ENCODE results near the gene DYRK3. TPM values are rescaled to one million over a fixed set of nuclear protein-coding genes. Genes with fewer than 3 reads are reported as not detected.
A peak's percentile ranks its signal among the peaks of the same experiment; 100 is the strongest.

The DYRK3 gene
- total and polyA plus RNA-seq, 9 of the 15 experiments (the other 6 are each of a cell fraction or from before 2014, with no cell fraction given): 4.5 to 33.7 (median 25.7) TPM

- TF ChIP-seq CHD1 (IDR thresholded peaks at IDR 0.05; ENCODE audit: low read length): no peak
- no peak for TF ChIP-seq SLC30A9 (CRISPR knock-in tag; IDR thresholded peaks at IDR 0.05)
- no peak for TF ChIP-seq THRA (IDR thresholded peaks at IDR 0.05)
- no peak for TF ChIP-seq HMGN3 (IDR thresholded peaks at IDR 0.05; ENCODE audit: borderline replicate concordance, extremely low read depth, insufficient read length, low read depth, low read length)
- peak; percentile 43 for TF ChIP-seq CXXC5 (CRISPR knock-in tag; IDR thresholded peaks at IDR 0.05)
- TF ChIP-seq ZNF609 (CRISPR knock-in tag; IDR thresholded peaks at IDR 0.05; ENCODE audit: borderline replicate concordance): no peak
- TF ChIP-seq KLF10 (CRISPR knock-in tag; IDR thresholded peaks at IDR 0.05): no peak
- TF ChIP-seq BRD9 (IDR thresholded peaks at IDR 0.05; ENCODE audit: low read depth, partially characterized antibody): peak; percentile 82
- no peak for TF ChIP-seq NCOA2 (IDR thresholded peaks at IDR 0.05; ENCODE audit: partially characterized antibody in 2 of 2)
- no peak for TF ChIP-seq ZNF695 (CRISPR knock-in tag; IDR thresholded peaks at IDR 0.05)
- peak; percentile 90 for TF ChIP-seq MYNN (IDR thresholded peaks at IDR 0.05)
- TF ChIP-seq MYNN (CRISPR knock-in tag; IDR thresholded peaks at IDR 0.05): no peak
- TF ChIP-seq FOXJ2 (tag; IDR thresholded peaks at IDR 0.05): peak; percentile 70; the same call in 1 of the 2 replicates
- no peak for TF ChIP-seq ZNF280B (CRISPR knock-in tag; IDR thresholded peaks at IDR 0.05)
- no peak for TF ChIP-seq MTF1 (CRISPR knock-in tag; IDR thresholded peaks at IDR 0.05; ENCODE audit: borderline replicate concordance)
- no peak for TF ChIP-seq TAF15 (IDR thresholded peaks at IDR 0.05; ENCODE audit: low read depth, low read length)
- TF ChIP-seq PTTG1 (tag; IDR thresholded peaks at IDR 0.05; ENCODE audit: low read depth): no peak
These were observed 16.9 kb downstream of the DYRK3 start (continued) for GRCh38 chr1:206651958-206652890.
